GM12878 (cell line): ENCODE measurements around the gene GPRC5B. TPM values are rescaled to one million over a fixed set of nuclear protein-coding genes. Genes with fewer than 3 reads are reported as not detected.

ENCODE experiments used
- ATAC-seq: fragments of 200-7000 bp; cut with Tn5 transposase; 3 replicates; pipeline ENCODE4 v1.9.1; 2020; ENCODE audit warnings: mild to moderate bottlenecking, moderate library complexity
- BruUV-seq: library from RNA; stranded (reverse); fragments of 400-500 nt; replicated peaks from 2 replicates; lab custom pipeline; 2021; lab: Mats Ljungman, UMichigan
- CTCF ChIA-PET: fragments of 300-600 bp; sonication (Branson Sonifier 250); formaldehyde crosslinking; extraction: SDS; loops from one replicate; lab custom pipeline; 2021; ENCODE audit warnings: inconsistent platforms; lab: Yijun Ruan, JAX
- POLR2A ChIA-PET: fragments of 350-600 bp; formaldehyde crosslinking; extraction: SDS; loops from one replicate; lab custom pipeline; 2021; ENCODE audit warnings: inconsistent platforms; lab: Charles Lee
- RAD21 ChIA-PET: fragments of 300-600 bp; sonication (Branson Sonifier 250); formaldehyde crosslinking; loops from one replicate; lab custom pipeline; 2023; ENCODE audit warnings: antibody characterized with exemption; ENCODE audit not compliant: unreplicated experiment; lab: Charles Lee
- SMC1A ChIA-PET: fragments of 300-600 bp; sonication (Branson Sonifier 250); formaldehyde crosslinking; loops from one replicate; lab custom pipeline; 2023; ENCODE audit not compliant: unreplicated experiment, uncharacterized antibody; lab: Charles Lee
- DNase-seq: peaks from one replicate; pipeline ENCODE4 v3.0.0-alpha.2; 2011; ENCODE audit warnings: low read depth, low spot score
- FAIRE-seq: peaks from 3 replicates; lab custom pipeline; 2011; peaks lifted over from hg19 to GRCh38; lab: Jason Lieb, UNC
- H2AFZ ChIP-seq: 2 replicates; pipeline ENCODE4 v1.6.0; 2011; ENCODE audit warnings: low read depth, low read length, control low read depth; ENCODE audit not compliant: control insufficient read depth
- H3K27ac ChIP-seq: 2 replicates; pipeline ENCODE4 v1.5.1; 2011; ENCODE audit warnings: control low read depth; ENCODE audit not compliant: control insufficient read depth, insufficient read depth
- H3K27me3 ChIP-seq, 2 experiments: replicated peaks in 1 of 2; 2 replicates each; pipeline versions ENCODE4 v1.6.0 to v1.6.1; 2011; ENCODE audit warnings: low read length in 1 of 2; ENCODE audit not compliant: control insufficient read depth in 2 of 2, insufficient read depth in 2 of 2
- H3K36me3 ChIP-seq, 2 experiments: 2 replicates each; pipeline ENCODE4 v1.5.1; 2011; ENCODE audit warnings: low read length in 1 of 2; ENCODE audit not compliant: control insufficient read depth in 2 of 2, insufficient read depth in 2 of 2
- H3K4me1 ChIP-seq: 2 replicates; pipeline ENCODE4 v1.6.1; 2011; ENCODE audit warnings: mild to moderate bottlenecking, low read length, moderate library complexity, mixed read lengths; ENCODE audit not compliant: control insufficient read depth, insufficient read depth
- H3K4me2 ChIP-seq: 2 replicates; pipeline ENCODE4 v1.6.0; 2011; ENCODE audit warnings: control low read depth; ENCODE audit not compliant: control insufficient read depth, insufficient read depth
- H3K4me3 ChIP-seq: fragments of 200-600 bp; sonication (generic); 2 replicates; pipeline ENCODE4 v1.5.1; 2016
- H3K79me2 ChIP-seq: 2 replicates; pipeline ENCODE4 v1.6.0; 2011; ENCODE audit warnings: low read length; ENCODE audit not compliant: control insufficient read depth, insufficient read depth
- H3K9ac ChIP-seq: 2 replicates; pipeline ENCODE4 v1.8.0; 2011; ENCODE audit warnings: low read length, control low read depth, mixed read lengths; ENCODE audit not compliant: control insufficient read depth, insufficient read depth
- H3K9me3 ChIP-seq: replicated peaks from 3 replicates; pipeline ENCODE4 v1.5.1; 2011; ENCODE audit warnings: mild to moderate bottlenecking, low read length; ENCODE audit not compliant: control insufficient read depth, insufficient read depth
- H4K20me1 ChIP-seq: 2 replicates; pipeline ENCODE4 v1.6.0; 2011; ENCODE audit not compliant: control insufficient read depth, insufficient read depth
- CHD1 ChIP-seq: IDR thresholded peaks from 2 replicates; pipeline ENCODE4 v1.6.1; 2012; ENCODE audit warnings: low read depth, low read length, improper control_type of control experiment
- CTCF ChIP-seq, 3 experiments: IDR thresholded peaks in 2 of 3; conservative IDR thresholded peaks in 1 of 3; 2 replicates each; pipeline ENCODE4 v1.5.1; 2011; ENCODE audit warnings: low read depth in 3 of 3, low read length in 3 of 3, mild to moderate bottlenecking in 3 of 3, control low read depth in 2 of 3, moderate library complexity in 2 of 3, inconsistent platforms in 1 of 3, mixed read lengths in 1 of 3; ENCODE audit not compliant: control insufficient read depth in 2 of 3, insufficient read depth in 1 of 3; ENCODE audit errors: extremely low read depth in 1 of 3
- DPF2 ChIP-seq: fragments of 450-650 bp; IDR thresholded peaks from 2 replicates; pipeline ENCODE4 v1.6.1; 2017; ENCODE audit warnings: mild to moderate bottlenecking
- GABPA ChIP-seq: IDR thresholded peaks from 2 replicates; pipeline ENCODE4 v1.6.1; 2014; ENCODE audit warnings: antibody characterized with exemption, low read depth, mild to moderate bottlenecking, inconsistent platforms
- HDAC2 ChIP-seq: fragments of 200-600 bp; sonication (generic); IDR thresholded peaks from 2 replicates; pipeline ENCODE4 v1.6.1; 2017
- MEF2B ChIP-seq: fragments of 450-650 bp; IDR thresholded peaks from 2 replicates; pipeline ENCODE4 v1.6.1; 2018; ENCODE audit warnings: mild to moderate bottlenecking, moderate library complexity; ENCODE audit not compliant: partially characterized antibody, poor library complexity, severe bottlenecking
- NBN ChIP-seq: fragments of 450-650 bp; IDR thresholded peaks from 2 replicates; pipeline ENCODE4 v1.6.1; 2016
- NR2F1 ChIP-seq: fragments of 450-650 bp; conservative IDR thresholded peaks from 2 replicates; pipeline ENCODE4 v1.6.1; 2017; ENCODE audit warnings: mild to moderate bottlenecking
- PBX3 ChIP-seq: IDR thresholded peaks from 2 replicates; pipeline ENCODE4 v1.6.1; 2011; ENCODE audit warnings: mild to moderate bottlenecking, low read depth, low read length, moderate library complexity; ENCODE audit not compliant: insufficient replicate concordance
- TCF12 ChIP-seq: IDR thresholded peaks from 2 replicates; pipeline ENCODE4 v1.6.1; 2011; ENCODE audit warnings: low read depth, mild to moderate bottlenecking, low read length
- ZNF622 ChIP-seq: fragments of 450-650 bp; IDR thresholded peaks from 2 replicates; pipeline ENCODE4 v1.6.1; 2017; ENCODE audit warnings: mild to moderate bottlenecking, inconsistent platforms
- ZZZ3 ChIP-seq: IDR thresholded peaks from 2 replicates; pipeline ENCODE4 v1.6.1; 2011; ENCODE audit warnings: low read depth; ENCODE audit not compliant: control insufficient read depth, insufficient read length
- WGBS: methylation state at CpG from one replicate; pipeline ENCODE4 v1.1.6; 2016; ENCODE audit warnings: low lambda C conversion rate; ENCODE audit not compliant: insufficient replicate concordance, insufficient coverage; ENCODE audit errors: missing lambda C conversion rate; 5-methylcytosine and 5-hydroxymethylcytosine counted together
- in situ Hi-C: fragments of 300-500 bp; cut with MboI; formaldehyde crosslinking; loops from 9 replicates; pipeline ENCODE4 v1.14.3; 2018; ENCODE audit warnings: mixed read lengths
- intact Hi-C: fragments of 100-400 bp; cut with micrococcal nuclease; formaldehyde crosslinking; loops from one replicate; pipeline ENCODE4 v1.14.2; 2022; ENCODE audit not compliant: unreplicated experiment
- polyA plus RNA-seq, 11 experiments: library from polyadenylated mRNA; depleted of rRNA in 4 of 11; unstranded in 6 of 11; stranded (reverse) in 5 of 11; fragments of >200 nt; fragmentation: Nextera tagmentation in 4 of 11; fragmentation: Illumina TruSeq in 1 of 11; extraction: Ambion mirVana in 4 of 11; extraction: Trizol in 1 of 11; gene quantifications; 1 replicate in 1 of 11; 2 replicates in 10 of 11; pipeline versions ENCODE4 v1.2.1 to v1.2.3, GENCODE V29; 2011 to 2016; ENCODE audit warnings: inconsistent platforms in 2 of 11, missing spikeins in 2 of 11, low read depth in 1 of 11
- total RNA-seq, 4 experiments: library from RNA; depleted of rRNA in 3 of 4; stranded (reverse); fragments of >200 nt in 3 of 4; fragmentation: Illumina TruSeq in 1 of 4; extraction: Trizol in 1 of 4; gene quantifications; 2 replicates each; pipeline versions ENCODE4 v1.2.1 to v1.2.3, GENCODE V29; 2013 to 2021
- TF ChIP-seq, protein P1 (sequence below): fragments of 450-650 bp; IDR thresholded peaks from 2 replicates; pipeline ENCODE4 v1.6.1; 2016; ENCODE audit warnings: mild to moderate bottlenecking

Gene GPRC5B
- total and polyA plus RNA-seq, 10 of the 15 experiments (the other 5 are each of a cell fraction or from before 2014, with no cell fraction given), result 0.01 to 0.42 (median 0.15) TPM; not detected in 2

GRCh38 chr16:19854543-19854876 is 30.1 kb downstream of the GPRC5B start:
- no TSS peak for BruUV-seq
- 12% methylated on average over 6 of the region's 6 CpGs for whole genome bisulfite sequencing
- Histone ChIP-seq H3K9ac (no peak overlapping the region), H3K27ac (no peak overlapping the region), H3K27me3 (no peaks in the 10 kb centered on the region), H3K4me2 (no peak overlapping the region), H2AFZ (no peak overlapping the region), H3K4me1 (no peaks in the 10 kb centered on the region), H3K36me3 (no peaks in the 10 kb centered on the region), H3K9me3 (no peaks in the 10 kb centered on the region), H3K79me2 (no peaks in the 10 kb centered on the region), H4K20me1 (no peaks in the 10 kb centered on the region), H3K4me3 (no peak overlapping the region)
- DNase-seq (no peak), ATAC-seq (peak; percentile 57), FAIRE-seq (no peak)
- TF ChIP-seq ZNF622 (no peak), DPF2 (peak; percentile 25; the same call in 1 of the 2 replicates), CTCF (IDR thresholded peaks at IDR 0.05 in 2 of 3, conservative IDR thresholded peaks at IDR 0.05 in 1 of 3; ENCODE audit: control insufficient read depth in 2 of 3, extremely low read depth in 1 of 3, insufficient read depth in 1 of 3, low read depth in 3 of 3, low read length in 3 of 3) (no peak), HDAC2 (no peak), NBN (no peak), ZZZ3 (no peak), NR2F1 (peak; percentile 71), GABPA (no peak), CHD1 (no peak), TCF12 (no peak), MEF2B (peak; percentile 89), PBX3 (peak; percentile 51)
- TF ChIP-seq, protein P1, sequence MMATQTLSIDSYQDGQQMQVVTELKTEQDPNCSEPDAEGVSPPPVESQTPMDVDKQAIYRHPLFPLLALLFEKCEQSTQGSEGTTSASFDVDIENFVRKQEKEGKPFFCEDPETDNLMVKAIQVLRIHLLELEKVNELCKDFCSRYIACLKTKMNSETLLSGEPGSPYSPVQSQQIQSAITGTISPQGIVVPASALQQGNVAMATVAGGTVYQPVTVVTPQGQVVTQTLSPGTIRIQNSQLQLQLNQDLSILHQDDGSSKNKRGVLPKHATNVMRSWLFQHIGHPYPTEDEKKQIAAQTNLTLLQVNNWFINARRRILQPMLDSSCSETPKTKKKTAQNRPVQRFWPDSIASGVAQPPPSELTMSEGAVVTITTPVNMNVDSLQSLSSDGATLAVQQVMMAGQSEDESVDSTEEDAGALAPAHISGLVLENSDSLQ, result peak; percentile 62; the same call in 1 of the 2 replicates
- POLR2A ChIA-PET, result no interaction called here
- RAD21 ChIA-PET, result no interaction called here
- intact Hi-C loops (loop anchor here (10.0 kb wide), 1 partner anchor 50 kb away; no protein-coding TSS in a partner anchor), in situ Hi-C loops (no loop called here)
- CTCF ChIA-PET, result interaction anchor here (2.1 kb wide), 1 partner anchor 53 kb away, joined by 5 read pairs; no protein-coding TSS in a partner anchor
- SMC1A ChIA-PET, result no interaction called here
